HL-60 (cell line): Measurements from ENCODE around the gene TIMMDC1.

ENCODE experiments used
- DNase-seq, 2 experiments: peaks; one replicate each; pipeline ENCODE4 v3.0.0-alpha.2; 2010 to 2020; ENCODE audit warnings: low read depth in 1 of 2, low spot score in 1 of 2
- H3K27ac ChIP-seq: fragments of 250-450 bp; sonication (Bioruptor Pico); replicated peaks from 2 replicates; pipeline ENCODE4 v1.5.1; 2020; ENCODE audit warnings: mild to moderate bottlenecking, moderate library complexity
- H3K27me3 ChIP-seq: fragments of 250-450 bp; sonication (Bioruptor Pico); 2 replicates; pipeline ENCODE4 v1.5.1; 2021; ENCODE audit warnings: mild to moderate bottlenecking, moderate library complexity; ENCODE audit not compliant: insufficient read depth, poor library complexity, severe bottlenecking
- H3K4me3 ChIP-seq: replicated peaks from 2 replicates; pipeline ENCODE4 v1.5.1; 2011; ENCODE audit warnings: mild to moderate bottlenecking, control low read depth, low read length; ENCODE audit not compliant: insufficient read depth
- GABPA ChIP-seq: IDR thresholded peaks from 2 replicates; pipeline ENCODE4 v1.6.1; 2012; ENCODE audit warnings: low read depth
- POLR2AphosphoS5 ChIP-seq: IDR thresholded peaks from 2 replicates; pipeline ENCODE4 v1.6.1; 2012; ENCODE audit warnings: low read depth
- SPI1 ChIP-seq: IDR thresholded peaks from 2 replicates; pipeline ENCODE4 v1.6.1; 2012; ENCODE audit warnings: low read depth, mild to moderate bottlenecking, borderline replicate concordance
- TF ChIP-seq, protein P1 (sequence below): IDR thresholded peaks from one replicate; pipeline ENCODE4 v1.5.1; 2011; ENCODE audit warnings: low read length, control low read depth, inconsistent platforms; ENCODE audit not compliant: insufficient read depth
- TF ChIP-seq, protein P2 (sequence below): IDR thresholded peaks from 2 replicates; pipeline ENCODE4 v1.6.1; 2012; ENCODE audit warnings: low read depth; ENCODE audit not compliant: insufficient replicate concordance

TIMMDC1 gene

GRCh38 chr3:119558626-119559317, 60.4 kb downstream of the TIMMDC1 start:
- no peaks in the 10 kb centered on the region for H3K27me3 ChIP-seq
- no peak for DNase-seq
- TF ChIP-seq GABPA (no peak), POLR2AphosphoS5 (no peak), SPI1 (no peak)
- TF ChIP-seq, protein P1, sequence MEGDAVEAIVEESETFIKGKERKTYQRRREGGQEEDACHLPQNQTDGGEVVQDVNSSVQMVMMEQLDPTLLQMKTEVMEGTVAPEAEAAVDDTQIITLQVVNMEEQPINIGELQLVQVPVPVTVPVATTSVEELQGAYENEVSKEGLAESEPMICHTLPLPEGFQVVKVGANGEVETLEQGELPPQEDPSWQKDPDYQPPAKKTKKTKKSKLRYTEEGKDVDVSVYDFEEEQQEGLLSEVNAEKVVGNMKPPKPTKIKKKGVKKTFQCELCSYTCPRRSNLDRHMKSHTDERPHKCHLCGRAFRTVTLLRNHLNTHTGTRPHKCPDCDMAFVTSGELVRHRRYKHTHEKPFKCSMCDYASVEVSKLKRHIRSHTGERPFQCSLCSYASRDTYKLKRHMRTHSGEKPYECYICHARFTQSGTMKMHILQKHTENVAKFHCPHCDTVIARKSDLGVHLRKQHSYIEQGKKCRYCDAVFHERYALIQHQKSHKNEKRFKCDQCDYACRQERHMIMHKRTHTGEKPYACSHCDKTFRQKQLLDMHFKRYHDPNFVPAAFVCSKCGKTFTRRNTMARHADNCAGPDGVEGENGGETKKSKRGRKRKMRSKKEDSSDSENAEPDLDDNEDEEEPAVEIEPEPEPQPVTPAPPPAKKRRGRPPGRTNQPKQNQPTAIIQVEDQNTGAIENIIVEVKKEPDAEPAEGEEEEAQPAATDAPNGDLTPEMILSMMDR: no peak
- TF ChIP-seq, protein P2, sequence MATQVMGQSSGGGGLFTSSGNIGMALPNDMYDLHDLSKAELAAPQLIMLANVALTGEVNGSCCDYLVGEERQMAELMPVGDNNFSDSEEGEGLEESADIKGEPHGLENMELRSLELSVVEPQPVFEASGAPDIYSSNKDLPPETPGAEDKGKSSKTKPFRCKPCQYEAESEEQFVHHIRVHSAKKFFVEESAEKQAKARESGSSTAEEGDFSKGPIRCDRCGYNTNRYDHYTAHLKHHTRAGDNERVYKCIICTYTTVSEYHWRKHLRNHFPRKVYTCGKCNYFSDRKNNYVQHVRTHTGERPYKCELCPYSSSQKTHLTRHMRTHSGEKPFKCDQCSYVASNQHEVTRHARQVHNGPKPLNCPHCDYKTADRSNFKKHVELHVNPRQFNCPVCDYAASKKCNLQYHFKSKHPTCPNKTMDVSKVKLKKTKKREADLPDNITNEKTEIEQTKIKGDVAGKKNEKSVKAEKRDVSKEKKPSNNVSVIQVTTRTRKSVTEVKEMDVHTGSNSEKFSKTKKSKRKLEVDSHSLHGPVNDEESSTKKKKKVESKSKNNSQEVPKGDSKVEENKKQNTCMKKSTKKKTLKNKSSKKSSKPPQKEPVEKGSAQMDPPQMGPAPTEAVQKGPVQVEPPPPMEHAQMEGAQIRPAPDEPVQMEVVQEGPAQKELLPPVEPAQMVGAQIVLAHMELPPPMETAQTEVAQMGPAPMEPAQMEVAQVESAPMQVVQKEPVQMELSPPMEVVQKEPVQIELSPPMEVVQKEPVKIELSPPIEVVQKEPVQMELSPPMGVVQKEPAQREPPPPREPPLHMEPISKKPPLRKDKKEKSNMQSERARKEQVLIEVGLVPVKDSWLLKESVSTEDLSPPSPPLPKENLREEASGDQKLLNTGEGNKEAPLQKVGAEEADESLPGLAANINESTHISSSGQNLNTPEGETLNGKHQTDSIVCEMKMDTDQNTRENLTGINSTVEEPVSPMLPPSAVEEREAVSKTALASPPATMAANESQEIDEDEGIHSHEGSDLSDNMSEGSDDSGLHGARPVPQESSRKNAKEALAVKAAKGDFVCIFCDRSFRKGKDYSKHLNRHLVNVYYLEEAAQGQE: no peak
- H3K4me3 ChIP-seq: no peak overlapping the region
- no peak overlapping the region for H3K27ac ChIP-seq

DNA sequence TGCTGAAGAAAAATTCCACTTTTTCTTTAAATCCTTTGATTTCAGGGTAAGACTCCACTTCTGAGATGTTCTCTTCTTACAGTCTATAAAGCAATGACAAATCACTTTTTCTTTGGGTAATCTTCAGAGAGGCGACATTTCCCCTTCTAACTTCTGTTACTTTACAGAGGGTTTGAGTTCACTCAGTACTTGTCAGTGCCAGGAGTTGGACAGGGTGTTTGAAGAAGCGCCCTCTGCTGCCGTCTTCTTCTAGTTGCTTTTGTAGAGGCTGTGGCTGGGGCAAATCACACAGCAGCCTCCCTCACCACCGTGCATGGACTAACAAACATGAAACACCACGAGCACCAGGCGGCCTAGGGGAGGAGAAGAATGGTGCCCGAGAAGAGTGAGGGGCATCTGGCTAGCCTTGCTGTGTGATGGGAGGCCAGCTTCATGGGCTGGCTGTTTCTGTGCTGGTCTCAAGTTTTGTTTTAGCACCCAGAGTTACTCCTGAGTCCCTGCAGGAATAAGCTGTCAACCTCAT, 61.2 kb downstream of the TIMMDC1 start, which contains the start of gene CD80:
CD80 (minus strand) TSS at position 174 of the 523 bp plus-strand sequence. CDS start 1,886 bp downstream, outside the sequence.
- TF ChIP-seq POLR2AphosphoS5: no peak
- TF ChIP-seq, protein P1: peak; percentile 26
- no peak for TF ChIP-seq GABPA
- TF ChIP-seq, protein P2: no peak
- TF ChIP-seq SPI1: no peak
- H3K27me3 ChIP-seq: no peaks in the 10 kb centered on the region
- no peak within 1 kb of the TSS for H3K4me3 ChIP-seq
- H3K27ac ChIP-seq: no peak within 1 kb of the TSS
- peak; percentile 12 to 82 for DNase-seq

- H3K27ac ChIP-seq: no peak overlapping the region
- no peaks in the 10 kb centered on the region for H3K27me3 ChIP-seq
- no peak overlapping the region for H3K4me3 ChIP-seq
- TF ChIP-seq, protein P2: no peak
- TF ChIP-seq GABPA: no peak
- TF ChIP-seq POLR2AphosphoS5: no peak
- no peak for TF ChIP-seq SPI1
- TF ChIP-seq, protein P1: no peak
- no peak for DNase-seq
These were observed 61.8 kb downstream of the TIMMDC1 start for GRCh38 chr3:119560160-119560559.
